Natural killer cell (primary cell): ENCODE measurements around the gene STIL. TPM values are rescaled to one million over a fixed set of nuclear protein-coding genes. Genes with fewer than 3 reads are reported as not detected.

Source experiments
- ATAC-seq, 3 donors: fragments of 150-1000 bp in 2 of 3; fragments of 200-7000 bp in 1 of 3; cut with Tn5 transposase; 1 replicate in 1 of 3; 2 replicates in 2 of 3; pipeline ENCODE4 v1.10.0; 2021; ENCODE audit warnings: mild to moderate bottlenecking in 2 of 3, moderate library complexity in 2 of 3
- DNase-seq, 2 donors: peaks; one replicate each; pipeline versions ENCODE4 v3.0.0 to v3.0.0-alpha.2; 2013 to 2021; ENCODE audit warnings: mixed read lengths in 1 of 2
- H3K27ac ChIP-seq: one replicate; pipeline ENCODE4 v1.5.1; 2013; ENCODE audit warnings: mild to moderate bottlenecking, low read length
- H3K27me3 ChIP-seq: one replicate; pipeline ENCODE4 v1.6.1; 2013; ENCODE audit warnings: low read length; ENCODE audit not compliant: control insufficient read depth, insufficient read depth
- H3K36me3 ChIP-seq: one replicate; pipeline ENCODE4 v1.6.1; 2013; ENCODE audit warnings: low read length; ENCODE audit not compliant: control insufficient read depth, insufficient read depth
- H3K4me1 ChIP-seq: one replicate; pipeline ENCODE4 v1.6.1; 2013; ENCODE audit warnings: low read length; ENCODE audit not compliant: control insufficient read depth, insufficient read depth
- H3K4me3 ChIP-seq: one replicate; pipeline ENCODE4 v1.5.1; 2013; ENCODE audit warnings: low read length
- H3K9me3 ChIP-seq: one replicate; pipeline ENCODE4 v1.6.1; 2013; ENCODE audit warnings: low read length; ENCODE audit not compliant: control insufficient read depth, insufficient read depth
- H3K27ac Mint-ChIP-seq, 2 donors: one replicate each; pipeline ENCODE4 v1.8.0; 2022; ENCODE audit warnings: mild to moderate bottlenecking in 2 of 2, mixed read lengths in 2 of 2, moderate library complexity in 1 of 2
- H3K27me3 Mint-ChIP-seq, 2 donors: one replicate each; pipeline ENCODE4 v1.8.0; 2022; ENCODE audit warnings: low read depth in 2 of 2, mixed read lengths in 2 of 2
- H3K36me3 Mint-ChIP-seq: one replicate; pipeline ENCODE4 v1.8.0; 2022; ENCODE audit warnings: mixed read lengths
- H3K4me1 Mint-ChIP-seq, 2 donors: one replicate each; pipeline ENCODE4 v1.8.0; 2022; ENCODE audit warnings: mixed read lengths in 2 of 2
- H3K4me3 Mint-ChIP-seq: one replicate; pipeline ENCODE4 v1.8.0; 2022; ENCODE audit warnings: mild to moderate bottlenecking, moderate library complexity, mixed read lengths
- H3K9me3 Mint-ChIP-seq, 2 donors: one replicate each; pipeline ENCODE4 v1.8.0; 2022; ENCODE audit warnings: mixed read lengths in 2 of 2
- CTCF ChIP-seq: fragments of 200-600 bp; IDR thresholded peaks from one replicate; pipeline ENCODE4 v1.8.0; 2022; ENCODE audit warnings: antibody characterized with exemption
- WGBS: methylation state at CpG from one replicate; pipeline ENCODE4 v1.1.7; 2013; ENCODE audit warnings: missing lambda C conversion rate; ENCODE audit not compliant: insufficient coverage; 5-methylcytosine and 5-hydroxymethylcytosine counted together
- intact Hi-C: fragments of 100-400 bp; cut with micrococcal nuclease; formaldehyde crosslinking; loops from one replicate; pipeline ENCODE4 v1.14.2; 2022
- total RNA-seq, 4 donors: library from RNA; stranded (reverse); fragments of 120-200 nt in 1 of 4; gene quantifications; one replicate each; pipeline versions ENCODE4 v1.2.3 to v1.2.4, GENCODE V29; 2013 to 2022

STIL gene
- total RNA-seq, 3 donors from 2014 or later (not counting 1 experiment from before 2014, with no cell fraction given): 2.1 to 2.9 (median 2.4) TPM

GRCh38 chr1:47224676-47225399, 89.1 kb downstream of the STIL start:
- Mint-ChIP-seq H3K4me1 (peaks cover 3 to 13% of the 10 kb centered on the region in 2 donors), H3K27ac (no peak overlapping the region)

GRCh38 chr1:47223921-47224675, 89.8 kb downstream of the STIL start:
- no peak overlapping the region for H3K27ac ChIP-seq
- intact Hi-C loops: no loop called here
- DNase-seq (no peak), ATAC-seq (no peak)
- no peak for TF ChIP-seq CTCF
- WGBS: 71% methylated on average over 3 of the region's 9 CpGs
- H3K9me3 Mint-ChIP-seq: no peaks in the 10 kb centered on the region
- H3K9me3 ChIP-seq: no peaks in the 10 kb centered on the region
- no peak overlapping the region for H3K4me3 ChIP-seq
- peaks cover 4% of the 10 kb centered on the region for H3K4me1 ChIP-seq
- H3K27ac Mint-ChIP-seq: no peak overlapping the region
- no peaks in the 10 kb centered on the region for H3K36me3 Mint-ChIP-seq
- peaks cover 30 to 39% of the 10 kb centered on the region in 2 donors for H3K27me3 Mint-ChIP-seq
- no peaks in the 10 kb centered on the region for H3K36me3 ChIP-seq
- H3K27me3 ChIP-seq: peaks cover 36% of the 10 kb centered on the region
- H3K4me3 Mint-ChIP-seq: no peak overlapping the region
- H3K4me1 Mint-ChIP-seq: peaks cover 0 to 5% of the 10 kb centered on the region in 2 donors

More at GRCh38 chr1:47224676-47225399, 89.1 kb downstream of the STIL start:
- WGBS: 13% methylated on average over 30 of the region's 30 CpGs
- H3K4me3 ChIP-seq: no peak overlapping the region
- no peaks in the 10 kb centered on the region for H3K36me3 ChIP-seq
- H3K9me3 Mint-ChIP-seq: no peaks in the 10 kb centered on the region
- peaks cover 4% of the 10 kb centered on the region for H3K4me1 ChIP-seq
- H3K4me3 Mint-ChIP-seq: no peak overlapping the region
- intact Hi-C loops: no loop called here
- peaks cover 38 to 46% of the 10 kb centered on the region in 2 donors for H3K27me3 Mint-ChIP-seq
- H3K9me3 ChIP-seq: no peaks in the 10 kb centered on the region
- peaks cover 41% of the 10 kb centered on the region for H3K27me3 ChIP-seq
- no peak for TF ChIP-seq CTCF
- no peaks in the 10 kb centered on the region for H3K36me3 Mint-ChIP-seq
- no peak overlapping the region for H3K27ac ChIP-seq
- peak in 1 of 3 donors; percentile 56 for ATAC-seq
- no peak for DNase-seq

DNA sequence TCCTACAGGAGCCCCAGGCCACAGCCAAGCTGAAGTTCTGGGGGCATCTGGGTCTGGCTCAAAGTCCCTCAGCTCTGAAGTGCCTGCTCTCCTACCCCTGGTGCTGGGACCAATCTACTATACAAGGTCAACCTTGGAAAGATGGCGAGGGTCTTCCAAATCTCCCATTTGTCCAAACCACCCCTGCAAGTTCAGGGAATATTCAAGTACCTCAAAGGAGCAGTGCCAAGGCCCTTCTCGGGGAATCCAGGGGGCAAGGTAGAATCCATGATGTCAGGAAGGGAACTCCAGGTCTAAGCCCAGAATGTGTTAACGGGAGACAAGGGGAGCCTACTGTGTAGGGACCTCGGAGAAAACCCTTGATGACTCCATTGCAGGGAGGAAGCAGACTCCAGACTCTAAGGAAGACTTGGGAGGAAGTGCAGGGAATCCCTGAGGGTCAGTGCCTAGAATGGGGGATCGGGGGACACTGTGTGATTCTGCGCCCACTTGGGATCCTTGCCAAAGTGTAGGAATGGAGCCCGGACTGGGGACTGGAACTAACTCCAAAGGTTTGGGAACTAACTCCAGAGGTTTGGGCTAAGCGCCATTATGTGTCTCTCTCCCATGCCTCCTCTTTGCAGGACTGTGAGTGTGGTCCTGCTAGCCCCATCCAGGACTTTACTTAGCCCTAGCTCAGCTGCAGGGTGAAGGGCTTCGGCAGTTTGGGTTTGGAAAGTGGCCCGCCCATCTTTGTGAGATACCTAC, 90.6 kb downstream of the STIL start:
- peaks cover 28% of the 10 kb centered on the region for H3K27me3 ChIP-seq

More for the DNA sequence above, 90.6 kb downstream of the STIL start:
- WGBS: 87% methylated on average over 10 of the region's 10 CpGs
- Mint-ChIP-seq H3K27me3 (peaks cover 27 to 33% of the 10 kb centered on the region in 2 donors), H3K4me3 (no peak overlapping the region), H3K36me3 (no peaks in the 10 kb centered on the region), H3K9me3 (no peaks in the 10 kb centered on the region), H3K27ac (no peak overlapping the region), H3K4me1 (peaks cover 0 to 5% of the 10 kb centered on the region in 2 donors)
- TF ChIP-seq CTCF: no peak
- Histone ChIP-seq H3K4me1 (peaks cover 4% of the 10 kb centered on the region), H3K27ac (no peak overlapping the region), H3K4me3 (no peak overlapping the region), H3K36me3 (no peaks in the 10 kb centered on the region), H3K9me3 (no peaks in the 10 kb centered on the region)
- no peak for DNase-seq
- intact Hi-C loops: no loop called here
- no peak for ATAC-seq
